GM12875 (cell line): ENCODE results near the gene NHSL2.

Experiments
- H3K4me3 ChIP-seq: one replicate; pipeline ENCODE4 v1.5.1; 2011; ENCODE audit warnings: low read depth, low read length, control low read depth
- TF ChIP-seq, protein P1 (sequence below): IDR thresholded peaks from 2 replicates; pipeline ENCODE4 v1.5.1; 2011; ENCODE audit warnings: low read depth, mild to moderate bottlenecking, control low read depth, inconsistent platforms, low read length, moderate library complexity, borderline replicate concordance; ENCODE audit not compliant: insufficient read depth

Gene NHSL2

DNA sequence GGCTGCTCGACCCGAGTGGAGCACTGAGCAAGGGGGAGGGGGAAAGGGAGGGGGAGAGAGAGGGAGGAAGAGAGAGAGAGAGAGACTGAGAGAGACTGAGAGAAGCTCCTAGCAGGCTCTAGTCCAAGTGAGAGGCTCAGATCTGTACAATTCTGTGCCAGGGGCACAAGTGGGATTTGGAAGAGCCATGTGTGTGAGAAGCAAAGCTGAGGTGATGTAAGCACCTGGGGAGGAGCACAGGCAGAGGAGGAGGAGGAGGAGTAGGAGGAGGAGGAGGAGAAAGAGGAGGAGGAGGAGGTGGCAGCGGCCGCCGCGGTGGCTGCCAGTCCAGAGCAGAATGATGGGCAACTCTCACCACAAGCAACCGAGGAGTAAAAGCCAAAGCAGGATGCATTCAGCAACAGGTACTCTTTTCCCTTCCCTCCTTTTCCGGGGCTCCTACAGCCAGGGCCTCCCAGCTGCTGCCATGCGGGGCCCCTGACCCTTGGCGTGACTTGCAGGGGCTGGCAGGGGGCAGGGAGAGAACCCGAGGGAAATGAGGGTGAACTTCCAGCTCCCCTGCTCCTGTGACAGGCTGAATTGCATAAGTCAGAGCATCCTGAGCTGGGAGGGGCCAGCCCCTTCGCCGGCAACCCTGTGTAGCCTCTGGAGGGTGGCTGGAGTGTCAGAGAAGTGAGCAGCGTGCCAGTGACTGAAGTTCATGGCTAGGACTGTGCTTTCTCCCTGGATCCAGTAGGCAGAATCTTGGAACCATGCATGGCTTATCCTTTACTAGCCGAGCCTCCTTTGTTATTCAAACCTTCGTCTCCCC lies 158.9 kb downstream of the NHSL2 start:
- no peak overlapping the region for H3K4me3 ChIP-seq
- TF ChIP-seq, protein P1, sequence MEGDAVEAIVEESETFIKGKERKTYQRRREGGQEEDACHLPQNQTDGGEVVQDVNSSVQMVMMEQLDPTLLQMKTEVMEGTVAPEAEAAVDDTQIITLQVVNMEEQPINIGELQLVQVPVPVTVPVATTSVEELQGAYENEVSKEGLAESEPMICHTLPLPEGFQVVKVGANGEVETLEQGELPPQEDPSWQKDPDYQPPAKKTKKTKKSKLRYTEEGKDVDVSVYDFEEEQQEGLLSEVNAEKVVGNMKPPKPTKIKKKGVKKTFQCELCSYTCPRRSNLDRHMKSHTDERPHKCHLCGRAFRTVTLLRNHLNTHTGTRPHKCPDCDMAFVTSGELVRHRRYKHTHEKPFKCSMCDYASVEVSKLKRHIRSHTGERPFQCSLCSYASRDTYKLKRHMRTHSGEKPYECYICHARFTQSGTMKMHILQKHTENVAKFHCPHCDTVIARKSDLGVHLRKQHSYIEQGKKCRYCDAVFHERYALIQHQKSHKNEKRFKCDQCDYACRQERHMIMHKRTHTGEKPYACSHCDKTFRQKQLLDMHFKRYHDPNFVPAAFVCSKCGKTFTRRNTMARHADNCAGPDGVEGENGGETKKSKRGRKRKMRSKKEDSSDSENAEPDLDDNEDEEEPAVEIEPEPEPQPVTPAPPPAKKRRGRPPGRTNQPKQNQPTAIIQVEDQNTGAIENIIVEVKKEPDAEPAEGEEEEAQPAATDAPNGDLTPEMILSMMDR = no peak

DNA sequence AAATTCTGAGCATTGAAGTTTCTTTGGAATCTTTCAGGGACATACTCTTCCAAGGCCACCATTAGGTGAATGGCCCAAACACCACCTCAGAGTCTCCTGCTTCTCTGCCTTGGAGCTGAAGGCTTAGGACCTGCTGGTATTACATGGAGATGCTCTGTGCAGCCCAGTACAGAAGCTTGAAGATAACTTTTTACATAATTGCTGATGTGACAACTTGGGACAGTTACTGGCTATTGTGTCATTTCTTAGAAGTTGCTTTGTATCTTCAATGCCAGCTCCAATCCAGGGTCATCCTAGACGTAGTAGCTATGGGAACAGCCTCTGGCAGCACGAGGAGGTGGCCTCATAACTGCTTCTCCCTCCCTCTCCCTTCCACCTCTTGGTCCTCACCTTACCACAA lies 160.6 kb downstream of the NHSL2 start:
- H3K4me3 ChIP-seq = no peak overlapping the region
- TF ChIP-seq, protein P1 = no peak

DNA sequence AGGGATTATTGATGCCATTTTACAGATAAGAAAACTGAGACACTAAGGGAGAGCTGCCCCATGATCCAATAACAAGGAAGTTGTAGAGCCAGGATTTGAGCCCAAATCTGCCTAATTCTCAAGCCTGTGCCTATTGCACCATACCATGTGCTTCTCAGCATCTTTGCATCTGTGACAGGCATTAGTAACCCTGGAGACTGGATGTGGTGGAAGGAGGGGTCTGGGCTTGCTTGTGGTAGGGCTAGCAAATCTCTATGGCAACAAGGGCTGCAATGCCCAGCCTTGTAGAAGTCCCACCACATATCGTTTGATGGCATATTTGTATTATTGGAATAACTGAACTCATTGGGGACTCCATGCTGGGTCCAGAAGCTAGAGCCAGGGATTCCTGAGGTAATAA lies 163.0 kb downstream of the NHSL2 start:
- no peak overlapping the region for H3K4me3 ChIP-seq
- TF ChIP-seq, protein P1 = no peak

DNA sequence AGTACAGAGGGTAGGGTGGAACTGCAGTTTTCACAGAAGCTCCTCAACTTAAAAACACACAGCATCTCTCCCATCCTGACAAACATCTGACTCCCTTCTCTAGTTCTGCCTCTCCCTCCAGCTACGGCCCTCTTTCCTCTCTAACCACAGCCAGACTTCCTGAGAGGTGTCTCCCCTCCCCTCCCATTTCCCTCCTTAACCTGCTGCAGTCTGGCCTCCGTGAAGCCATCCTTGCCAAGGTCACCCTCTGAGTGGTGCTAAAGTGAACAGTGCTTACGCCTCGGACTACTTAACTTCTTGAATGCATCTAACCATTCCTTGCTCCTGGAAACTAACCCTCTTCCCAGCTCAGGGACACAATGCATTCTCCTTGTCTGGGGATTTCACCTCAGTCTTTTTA lies 167.8 kb downstream of the NHSL2 start:
- TF ChIP-seq, protein P1 = no peak
- no peak overlapping the region for H3K4me3 ChIP-seq

DNA sequence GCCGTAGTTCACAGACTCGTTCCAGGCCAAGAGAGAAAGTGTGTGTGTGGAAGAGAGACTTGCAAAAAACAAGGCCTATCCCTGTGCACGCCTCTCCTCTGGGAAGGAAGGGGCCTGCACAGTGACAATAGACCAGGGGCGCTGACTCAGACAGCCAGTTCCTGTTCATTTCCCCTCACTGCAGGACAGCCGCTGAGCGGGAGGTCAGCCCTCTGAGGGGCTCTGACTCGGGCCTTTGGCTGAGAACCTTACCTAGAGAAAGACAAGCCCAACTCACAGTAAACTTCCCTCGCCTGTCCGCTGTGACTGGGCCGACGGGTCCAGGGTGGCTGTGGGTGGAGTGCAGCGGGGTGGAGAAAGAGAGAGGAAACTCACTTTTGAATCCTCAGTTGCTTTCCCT lies 169.0 kb downstream of the NHSL2 start:
- TF ChIP-seq, protein P1 = no peak

DNA sequence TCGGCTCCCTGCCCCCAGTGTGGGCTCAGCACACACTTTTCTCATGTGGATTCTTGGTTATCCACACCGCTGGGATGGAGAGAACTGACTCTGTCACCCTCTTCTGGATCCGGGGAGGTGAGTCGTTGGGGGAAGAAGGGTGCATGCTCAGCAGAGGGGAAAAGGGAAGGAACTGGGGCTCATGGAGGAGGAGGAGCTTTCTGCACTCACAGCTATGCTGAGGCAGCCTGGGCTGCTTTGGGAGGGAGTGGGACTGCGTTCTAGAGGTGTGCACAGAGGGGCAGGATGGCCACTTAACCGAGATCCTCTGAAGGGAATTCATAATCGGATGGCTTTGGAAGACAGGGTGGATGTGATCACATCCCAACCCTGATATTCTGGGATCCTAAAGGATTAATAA lies 169.5 kb downstream of the NHSL2 start:
- no peak overlapping the region for H3K4me3 ChIP-seq
- TF ChIP-seq, protein P1 = no peak

More for the DNA sequence above, 169.0 kb downstream of the NHSL2 start:
- H3K4me3 ChIP-seq = no peak overlapping the region

DNA sequence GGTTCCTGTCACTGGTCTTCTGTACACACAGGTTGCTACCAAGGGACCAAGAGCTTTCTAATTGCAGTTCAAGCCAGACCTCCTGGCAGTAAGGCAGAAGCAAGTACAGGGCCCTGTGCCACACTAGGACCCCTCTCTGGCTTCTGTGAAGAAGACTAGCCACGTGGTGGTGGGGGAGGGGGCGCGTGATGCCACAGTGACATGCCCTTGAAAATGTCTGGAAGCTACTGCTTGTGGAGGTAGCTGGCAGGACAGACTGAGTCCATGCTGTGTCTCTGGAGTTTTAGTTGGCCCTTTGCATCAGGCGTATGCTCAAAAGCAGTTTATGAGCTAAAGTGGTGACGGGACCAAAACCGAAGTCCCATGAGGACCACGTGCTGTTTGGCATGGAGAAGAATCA lies 170.2 kb downstream of the NHSL2 start:
- TF ChIP-seq, protein P1 = no peak
- no peak overlapping the region for H3K4me3 ChIP-seq
